Progenitor cell of endocrine pancreas (in vitro differentiated cells): Measurements from ENCODE around the gene SEMA6B. TPM values are rescaled to one million over a fixed set of nuclear protein-coding genes. Genes with fewer than 3 reads are reported as not detected.

ENCODE experiments used
- DNase-seq: peaks from one replicate; pipeline ENCODE4 v3.0.0; 2021; ENCODE audit warnings: low spot score; ENCODE audit not compliant: unreplicated experiment
- H3K27ac Mint-ChIP-seq: 2 replicates; pipeline ENCODE4 v1.8.0; 2021; ENCODE audit warnings: mild to moderate bottlenecking, moderate library complexity, mixed read lengths
- H3K27me3 Mint-ChIP-seq: 2 replicates; pipeline ENCODE4 v1.8.0; 2021; ENCODE audit warnings: mixed read lengths
- H3K36me3 Mint-ChIP-seq: 2 replicates; pipeline ENCODE4 v1.8.0; 2022; ENCODE audit warnings: mixed read lengths; ENCODE audit not compliant: insufficient read depth
- H3K4me1 Mint-ChIP-seq: 2 replicates; pipeline ENCODE4 v1.8.0; 2021; ENCODE audit warnings: low read depth, mixed read lengths
- H3K4me3 Mint-ChIP-seq: 2 replicates; pipeline ENCODE4 v1.8.0; 2021; ENCODE audit warnings: low read depth, mild to moderate bottlenecking, moderate library complexity, mixed read lengths
- H3K9me3 Mint-ChIP-seq: 2 replicates; pipeline ENCODE4 v1.8.0; 2021; ENCODE audit warnings: low read depth, mixed read lengths
- CTCF ChIP-seq: fragments of 200-600 bp; sonication (generic); IDR thresholded peaks from one replicate; pipeline ENCODE4 v1.5.0; 2021; ENCODE audit warnings: antibody characterized with exemption, mild to moderate bottlenecking; ENCODE audit not compliant: unreplicated experiment
- total RNA-seq: library from RNA; stranded (reverse); gene quantifications from 2 replicates; pipeline ENCODE4 v1.2.1, GENCODE V29; 2021

Gene SEMA6B
- total RNA-seq, 1 donor from 2014 or later = 26.6 TPM

- no peaks in the 10 kb centered on the region for H3K9me3 Mint-ChIP-seq
- DNase-seq = no peak
- no peaks in the 10 kb centered on the region for H3K36me3 Mint-ChIP-seq
- H3K27me3 Mint-ChIP-seq = peaks cover 17% of the 10 kb centered on the region
- no peak overlapping the region for H3K27ac Mint-ChIP-seq
- H3K4me3 Mint-ChIP-seq = no peak overlapping the region
- TF ChIP-seq CTCF = no peak
- no peaks in the 10 kb centered on the region for H3K4me1 Mint-ChIP-seq
These were observed 42.6 kb downstream of the SEMA6B start for GRCh38 chr19:4516939-4517300.

- Mint-ChIP-seq H3K36me3 (no peaks in the 10 kb centered on the region), H3K4me1 (no peaks in the 10 kb centered on the region), H3K9me3 (no peaks in the 10 kb centered on the region), H3K27ac (no peak overlapping the region), H3K27me3 (peaks cover 14% of the 10 kb centered on the region), H3K4me3 (no peak overlapping the region)
- TF ChIP-seq CTCF = no peak
- no peak for DNase-seq
These were observed 43.1 kb downstream of the SEMA6B start for GRCh38 chr19:4516199-4516938.

GRCh38 chr19:4515732-4516131, 43.8 kb downstream of the SEMA6B start:
- no peak for DNase-seq
- Mint-ChIP-seq H3K27me3 (peaks cover 9% of the 10 kb centered on the region), H3K9me3 (no peaks in the 10 kb centered on the region), H3K36me3 (no peaks in the 10 kb centered on the region), H3K4me1 (no peaks in the 10 kb centered on the region), H3K27ac (no peak overlapping the region), H3K4me3 (no peak overlapping the region)
- TF ChIP-seq CTCF = no peak

- DNase-seq = no peak
- Mint-ChIP-seq H3K27me3 (peaks cover 3% of the 10 kb centered on the region), H3K27ac (no peak overlapping the region), H3K9me3 (no peaks in the 10 kb centered on the region), H3K36me3 (no peaks in the 10 kb centered on the region), H3K4me1 (no peaks in the 10 kb centered on the region), H3K4me3 (no peak overlapping the region)
- TF ChIP-seq CTCF = no peak
These were observed 46.2 kb downstream of the SEMA6B start for GRCh38 chr19:4513248-4513647.

GRCh38 chr19:4512070-4512469, 47.4 kb downstream of the SEMA6B start:
- peaks cover 3% of the 10 kb centered on the region for H3K27me3 Mint-ChIP-seq
- no peaks in the 10 kb centered on the region for H3K4me1 Mint-ChIP-seq
- H3K36me3 Mint-ChIP-seq = no peaks in the 10 kb centered on the region
- no peak for DNase-seq
- no peaks in the 10 kb centered on the region for H3K9me3 Mint-ChIP-seq
- no peak for TF ChIP-seq CTCF
- no peak overlapping the region for H3K27ac Mint-ChIP-seq
- H3K4me3 Mint-ChIP-seq = no peak overlapping the region
